IMR-90 (cell line): ENCODE results near the gene ZNF579. TPM values are rescaled to one million over a fixed set of nuclear protein-coding genes. Genes with fewer than 3 reads are reported as not detected.

ENCODE experiments used
- ATAC-seq: fragments of 200-7000 bp; cut with Tn5 transposase; 2 replicates; pipeline ENCODE4 v1.9.1; 2020; ENCODE audit warnings: low read depth, mild to moderate bottlenecking, moderate library complexity
- BruUV-seq: library from RNA; stranded (reverse); fragments of 400-500 nt; replicated peaks from 2 replicates; lab custom pipeline; 2021; lab: Mats Ljungman, UMichigan
- CTCF ChIA-PET: fragments of 300-600 bp; formaldehyde crosslinking; extraction: SDS; loops from one replicate; lab custom pipeline; 2021; ENCODE audit warnings: antibody characterized with exemption; lab: Yijun Ruan, JAX
- POLR2A ChIA-PET: fragments of 300-600 bp; sonication (Branson Sonifier 250); formaldehyde crosslinking; loops from one replicate; lab custom pipeline; 2022; ENCODE audit warnings: antibody characterized with exemption; ENCODE audit not compliant: unreplicated experiment; lab: Charles Lee
- DNase-seq: peaks from one replicate; pipeline ENCODE4 v3.0.0; 2013
- H2AFZ ChIP-seq: replicated peaks from 2 replicates; pipeline ENCODE3; 2013; ENCODE audit warnings: low read length, mild to moderate bottlenecking; ENCODE audit not compliant: poor library complexity
- H2AK5ac ChIP-seq: 2 replicates; pipeline ENCODE4 v1.6.1; 2013; ENCODE audit warnings: low read depth, low read length, inconsistent platforms
- H2AK9ac ChIP-seq: replicated peaks from 2 replicates; pipeline ENCODE3; 2013; ENCODE audit warnings: mild to moderate bottlenecking, low read depth, low read length, moderate library complexity; ENCODE audit not compliant: poor library complexity
- H2BK120ac ChIP-seq: 2 replicates; pipeline ENCODE4 v1.6.1; 2013; ENCODE audit warnings: low read depth, low read length, inconsistent platforms
- H2BK15ac ChIP-seq: 3 replicates; pipeline ENCODE4 v1.6.1; 2013; ENCODE audit warnings: low read depth, low read length, inconsistent platforms
- H2BK20ac ChIP-seq: 2 replicates; pipeline ENCODE4 v1.6.1; 2013; ENCODE audit warnings: low read depth, mild to moderate bottlenecking, inconsistent platforms, low read length, moderate library complexity
- H2BK5ac ChIP-seq: 2 replicates; pipeline ENCODE4 v1.6.1; 2013; ENCODE audit warnings: mild to moderate bottlenecking, low read depth, low read length, inconsistent platforms; ENCODE audit not compliant: poor library complexity, severe bottlenecking
- H3K14ac ChIP-seq: replicated peaks from 2 replicates; pipeline ENCODE4 v1.6.1; 2013; ENCODE audit warnings: low read depth, low read length, inconsistent platforms
- H3K18ac ChIP-seq: 2 replicates; pipeline ENCODE4 v1.6.1; 2013; ENCODE audit warnings: low read depth, low read length, control low read depth
- H3K23ac ChIP-seq: 2 replicates; pipeline ENCODE4 v1.6.1; 2013; ENCODE audit warnings: low read depth, low read length, inconsistent platforms
- H3K27ac ChIP-seq: 2 replicates; pipeline ENCODE4 v1.5.1; 2013; ENCODE audit warnings: mild to moderate bottlenecking, control low read depth, low read length; ENCODE audit not compliant: insufficient read depth
- H3K27me3 ChIP-seq: 2 replicates; pipeline ENCODE4 v1.6.1; 2013; ENCODE audit warnings: low read length; ENCODE audit not compliant: control insufficient read depth, insufficient read depth
- H3K36me3 ChIP-seq: 2 replicates; pipeline ENCODE4 v1.6.1; 2013; ENCODE audit warnings: low read length, mixed read lengths; ENCODE audit not compliant: control insufficient read depth, insufficient read depth
- H3K4ac ChIP-seq: 2 replicates; pipeline ENCODE4 v1.6.1; 2013; ENCODE audit warnings: low read depth, low read length, inconsistent platforms
- H3K4me1 ChIP-seq: 2 replicates; pipeline ENCODE4 v1.6.1; 2013; ENCODE audit warnings: low read length, mixed read lengths; ENCODE audit not compliant: control insufficient read depth, insufficient read depth
- H3K4me2 ChIP-seq: 2 replicates; pipeline ENCODE4 v1.6.1; 2013; ENCODE audit warnings: low read depth, mild to moderate bottlenecking, control low read depth, low read length, moderate library complexity
- H3K4me3 ChIP-seq: 2 replicates; pipeline ENCODE4 v1.5.1; 2013; ENCODE audit warnings: low read depth, mild to moderate bottlenecking, control low read depth, low read length, moderate library complexity; ENCODE audit not compliant: insufficient read depth
- H3K56ac ChIP-seq: 2 replicates; pipeline ENCODE4 v1.6.1; 2013; ENCODE audit warnings: low read length, inconsistent platforms; ENCODE audit not compliant: insufficient read depth; ENCODE audit errors: extremely low read depth
- H3K79me1 ChIP-seq, 2 experiments: 2 replicates each; pipeline ENCODE4 v1.6.1; 2013; ENCODE audit warnings: low read length in 2 of 2, inconsistent platforms in 1 of 2, low read depth in 1 of 2
- H3K9ac ChIP-seq: 2 replicates; pipeline ENCODE4 v1.6.1; 2013; ENCODE audit warnings: low read depth, low read length, control low read depth
- H3K9me1 ChIP-seq: 2 replicates; pipeline ENCODE4 v1.6.1; 2013; ENCODE audit warnings: low read length, inconsistent platforms; ENCODE audit not compliant: insufficient read depth
- H3K9me3 ChIP-seq: 2 replicates; pipeline ENCODE4 v1.6.1; 2013; ENCODE audit warnings: low read length; ENCODE audit not compliant: control insufficient read depth, insufficient read depth
- H4K20me1 ChIP-seq: 2 replicates; pipeline ENCODE4 v1.6.1; 2013; ENCODE audit warnings: low read length, inconsistent platforms; ENCODE audit not compliant: insufficient read depth
- H4K5ac ChIP-seq: 2 replicates; pipeline ENCODE4 v1.6.1; 2013; ENCODE audit warnings: mild to moderate bottlenecking, low read depth, low read length, control low read depth
- H4K8ac ChIP-seq, 2 experiments: 2 replicates each; pipeline ENCODE4 v1.6.1; 2013; ENCODE audit warnings: low read depth in 2 of 2, low read length in 2 of 2, control low read depth in 1 of 2, inconsistent platforms in 1 of 2
- H4K91ac ChIP-seq: 2 replicates; pipeline ENCODE4 v1.6.1; 2013; ENCODE audit warnings: low read depth, low read length, inconsistent platforms; ENCODE audit not compliant: insufficient read depth
- CEBPB ChIP-seq: IDR thresholded peaks from 2 replicates; pipeline ENCODE4 v1.6.1; 2012; ENCODE audit warnings: low read depth, low read length, improper control_type of control experiment
- WGBS, 2 experiments: methylation state at CpG; one replicate each; pipeline versions ENCODE4 v1.1.5 to v1.1.7; 2013; ENCODE audit warnings: missing lambda C conversion rate in 2 of 2; ENCODE audit not compliant: insufficient read length in 1 of 2; ENCODE audit errors: extremely low coverage in 2 of 2; 5-methylcytosine and 5-hydroxymethylcytosine counted together
- dilution Hi-C: fragments of 300-500 bp; cut with HindIII; formaldehyde crosslinking; loops from one replicate; pipeline ENCODE4 v1.14.3; 2018; ENCODE audit warnings: low sequenced_read_pairs; ENCODE audit not compliant: unreplicated experiment
- in situ Hi-C: fragments of 300-500 bp; cut with MboI; formaldehyde crosslinking; loops from 3 replicates; pipeline ENCODE4 v1.14.3; 2019; ENCODE audit warnings: low sequenced_read_pairs, inconsistent platforms, mixed read lengths
- intact Hi-C: fragments of 100-400 bp; cut with micrococcal nuclease; formaldehyde crosslinking; loops from 2 replicates; pipeline ENCODE4 v1.10.0; 2022
- polyA plus RNA-seq, 3 experiments: library from polyadenylated mRNA; depleted of rRNA; stranded (reverse); fragments of >200 nt; gene quantifications; 2 replicates each; pipeline ENCODE4 v1.2.3, GENCODE V29; 2012; ENCODE audit warnings: low replicate concordance in 1 of 3
- total RNA-seq: library from RNA; depleted of rRNA; stranded (reverse); fragments of >200 nt; gene quantifications from 2 replicates; pipeline ENCODE4 v1.2.3, GENCODE V29; 2012

Gene ZNF579
- total and polyA plus RNA-seq, 2 of the 4 experiments (the other 2 are of a cell fraction), result 0.54 to 9.0 TPM

DNA sequence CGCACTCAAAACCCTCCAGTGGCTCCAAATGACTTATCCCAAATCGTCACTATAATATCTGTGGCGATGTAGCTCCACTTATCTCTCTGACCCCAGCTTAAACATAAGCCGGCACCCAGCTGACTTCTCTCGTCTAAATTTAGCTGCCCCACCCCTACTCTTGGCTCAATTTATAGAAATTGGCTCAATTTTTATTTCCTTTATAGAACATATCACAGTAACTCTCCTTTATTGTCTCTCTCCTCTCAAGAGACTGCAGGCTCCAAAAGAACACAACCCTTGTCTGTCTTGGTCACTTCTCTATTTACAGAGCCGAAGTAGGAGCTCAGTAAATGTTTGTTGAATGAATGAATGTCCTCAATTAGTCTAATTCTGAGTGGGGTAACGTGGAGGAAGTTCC, 42.9 kb upstream of the ZNF579 start:
- Histone ChIP-seq H2BK20ac (no peak overlapping the region), H3K4me2 (no peak overlapping the region; the same call in 1 of the 2 replicates), H2AK9ac (no peak overlapping the region), H3K56ac (no peak overlapping the region), H4K91ac (no peak overlapping the region), H3K4me1 (peaks cover 11% of the 10 kb centered on the region), H3K14ac (no peak overlapping the region), H4K8ac (no peak overlapping the region), H3K4ac (no peak overlapping the region), H3K27ac (no peak overlapping the region), H3K18ac (no peak overlapping the region), H2AK5ac (no peak overlapping the region), H3K9me3 (no peaks in the 10 kb centered on the region), H3K79me1 (peaks cover 9 to 37% of the 10 kb centered on the region in 2 experiments), H3K36me3 (peaks cover 13% of the 10 kb centered on the region; the same call in 1 of the 2 replicates), H2AFZ (no peak overlapping the region), H2BK5ac (no peak overlapping the region), H4K5ac (no peak overlapping the region), H3K23ac (no peak overlapping the region), H4K20me1 (peaks cover 8% of the 10 kb centered on the region; the same call in 1 of the 2 replicates), H3K9ac (no peak overlapping the region), H3K4me3 (no peak overlapping the region), H3K9me1 (peaks cover 13% of the 10 kb centered on the region; the same call in 1 of the 2 replicates), H2BK120ac (no peak overlapping the region), H2BK15ac (no peak overlapping the region), H3K27me3 (no peaks in the 10 kb centered on the region)
- ATAC-seq (no peak), DNase-seq (no peak)
- POLR2A ChIA-PET, result no interaction called here
- dilution Hi-C loops, result no loop called here
- no peak for TF ChIP-seq CEBPB
- 66% methylated on average over 5 of the region's 7 CpGs; no CpG with 5 or more reads in 1 of the 2 experiments for WGBS, 2 experiments
- CTCF ChIA-PET, result interaction anchor here (2.0 kb wide), 1 partner anchor 17 kb away, joined by 6 read pairs; no protein-coding TSS in a partner anchor
- in situ Hi-C loops, result no loop called here
- BruUV-seq, result no TSS peak
- intact Hi-C loops, result no loop called here
